T-cell (primary cell): ENCODE measurements around the gene LSP1. TPM values are rescaled to one million over a fixed set of nuclear protein-coding genes. Genes with fewer than 3 reads are reported as not detected.

ENCODE experiments used
- ATAC-seq, 4 experiments: fragments of 200-7000 bp in 3 of 4; fragments of 150-1000 bp in 1 of 4; cut with Tn5 transposase; replicated peaks in 1 of 4; 1 replicate in 3 of 4; 2 replicates in 1 of 4; pipeline ENCODE4 v1.10.0; 2021; ENCODE audit warnings: moderate library complexity in 3 of 4, mild to moderate bottlenecking in 2 of 4, moderate number of reproducible peaks in 1 of 4
- CTCF ChIA-PET, 2 donors: fragments of 300-600 bp; sonication (Branson Sonifier 250); formaldehyde crosslinking; loops; one replicate each; lab custom pipeline; 2022; ENCODE audit warnings: antibody characterized with exemption in 2 of 2; lab: Charles Lee
- POLR2A ChIA-PET, 2 donors: fragments of 300-600 bp; sonication (Branson Sonifier 250); formaldehyde crosslinking; loops; one replicate each; lab custom pipeline; 2022; ENCODE audit warnings: antibody characterized with exemption in 2 of 2; lab: Charles Lee
- DNase-seq, 35 experiments: peaks; one replicate each; pipeline versions ENCODE4 v3.0.0 to v3.0.0-alpha.2; 2013 to 2023
- H3K27ac ChIP-seq: one replicate; pipeline ENCODE4 v1.5.1; 2013; ENCODE audit warnings: low read length
- H3K27me3 ChIP-seq, 2 experiments: replicated peaks in 1 of 2; 1 replicate in 1 of 2; 2 replicates in 1 of 2; pipeline versions ENCODE4 v1.6.1 to v1.7.0; 2013; ENCODE audit warnings: low read length in 1 of 2, mixed read lengths in 1 of 2; ENCODE audit not compliant: control insufficient read depth in 2 of 2, insufficient read depth in 2 of 2; ENCODE audit errors: extremely low read depth in 1 of 2
- H3K36me3 ChIP-seq, 2 donors: 1 replicate in 1 of 2; 2 replicates in 1 of 2; pipeline versions ENCODE4 v1.6.1 to v1.7.0; 2013; ENCODE audit warnings: low read length in 1 of 2; ENCODE audit not compliant: control insufficient read depth in 2 of 2, insufficient read depth in 1 of 2; ENCODE audit errors: extremely low read depth in 1 of 2
- H3K4me1 ChIP-seq, 2 experiments: 1 replicate in 1 of 2; 2 replicates in 1 of 2; pipeline versions ENCODE4 v1.6.1 to v1.7.0; 2013; ENCODE audit warnings: low read length in 2 of 2, mixed read lengths in 1 of 2; ENCODE audit not compliant: insufficient read depth in 2 of 2, control insufficient read depth in 1 of 2; ENCODE audit errors: extremely low read depth in 1 of 2
- H3K4me3 ChIP-seq, 2 donors: 1 replicate in 1 of 2; 2 replicates in 1 of 2; pipeline versions ENCODE4 v1.5.1 to v1.7.0; 2013; ENCODE audit warnings: mild to moderate bottlenecking in 2 of 2, low read length in 1 of 2, moderate library complexity in 1 of 2; ENCODE audit not compliant: control insufficient read depth in 1 of 2; ENCODE audit errors: extremely low read depth in 1 of 2
- H3K9me3 ChIP-seq: 2 replicates; pipeline ENCODE4 v1.7.0; 2013
- H3K27ac Mint-ChIP-seq, 2 donors: one replicate each; pipeline ENCODE4 v1.8.0; 2020 to 2021; ENCODE audit warnings: mild to moderate bottlenecking in 2 of 2, mixed read lengths in 2 of 2
- H3K27me3 Mint-ChIP-seq, 2 donors: one replicate each; pipeline ENCODE4 v1.8.0; 2021 to 2022; ENCODE audit warnings: mixed read lengths in 2 of 2
- H3K36me3 Mint-ChIP-seq: one replicate; pipeline ENCODE4 v1.8.0; 2021; ENCODE audit warnings: mixed read lengths
- H3K4me1 Mint-ChIP-seq, 3 donors: one replicate each; pipeline ENCODE4 v1.8.0; 2020 to 2022; ENCODE audit warnings: mixed read lengths in 3 of 3, mild to moderate bottlenecking in 1 of 3
- H3K4me3 Mint-ChIP-seq, 3 donors: one replicate each; pipeline ENCODE4 v1.8.0; 2020 to 2022; ENCODE audit warnings: mild to moderate bottlenecking in 3 of 3, mixed read lengths in 3 of 3, moderate library complexity in 3 of 3
- H3K9me3 Mint-ChIP-seq, 3 donors: one replicate each; pipeline ENCODE4 v1.8.0; 2020 to 2022; ENCODE audit warnings: mixed read lengths in 3 of 3
- WGBS: methylation state at CpG from one replicate; pipeline ENCODE4 v1.1.5; 2013; ENCODE audit warnings: missing lambda C conversion rate; ENCODE audit not compliant: insufficient coverage; 5-methylcytosine and 5-hydroxymethylcytosine counted together
- total RNA-seq, 35 experiments: library from RNA in 6 of 35; stranded (reverse) in 6 of 35; fragments of 120-200 nt in 1 of 35; gene quantifications; one replicate each; pipeline versions ENCODE4 v1.2.1 to v1.2.4 and lab custom pipeline; 2013 to 2026

Gene LSP1
- total RNA-seq, 5 donors from 2014 or later (not counting 1 experiment from before 2014, with no cell fraction given): 286 to 514 (median 375) TPM

DNA sequence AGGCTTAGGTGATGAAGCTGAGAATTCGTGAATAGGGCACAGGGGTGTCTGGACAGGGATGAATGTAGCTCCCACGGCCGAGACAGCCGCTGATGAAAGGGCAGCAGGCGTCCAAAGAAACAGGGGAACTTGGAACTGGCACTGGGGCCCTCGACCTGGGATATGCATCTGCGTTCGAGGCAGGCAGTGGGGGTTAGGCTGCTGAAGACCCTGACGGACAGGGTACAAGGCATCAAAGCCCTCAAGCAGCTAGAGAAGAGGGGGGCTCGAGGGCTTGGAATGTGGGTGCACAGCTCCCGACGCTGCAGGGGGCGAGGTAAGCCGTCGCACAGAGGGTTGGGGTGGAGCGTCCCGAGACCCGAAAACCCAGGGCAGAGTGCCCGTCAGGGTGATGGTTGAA is 25.0 kb upstream of the LSP1 start:
- H3K4me3 ChIP-seq: no peak overlapping the region
- no peaks in the 10 kb centered on the region for H3K9me3 Mint-ChIP-seq
- H3K36me3 ChIP-seq: no peaks in the 10 kb centered on the region
- no peak overlapping the region for H3K27ac ChIP-seq
- peak overlapping the region in 1 of 2 donors; percentile 27 for H3K27ac Mint-ChIP-seq
- H3K9me3 ChIP-seq: no peaks in the 10 kb centered on the region
- peaks cover 0 to 23% of the 10 kb centered on the region in 2 donors for H3K27me3 Mint-ChIP-seq
- 72% methylated on average over 19 of the region's 19 CpGs for WGBS
- ChIA-PET POLR2A (no interaction called here), CTCF (no interaction called here)
- H3K4me3 Mint-ChIP-seq: no peak overlapping the region
- no peaks in the 10 kb centered on the region for H3K36me3 Mint-ChIP-seq
- H3K4me1 Mint-ChIP-seq: peaks cover 0 to 2% (median 0%) of the 10 kb centered on the region in 3 donors
- peaks cover 0 to 9% of the 10 kb centered on the region in 2 experiments for H3K4me1 ChIP-seq
- peaks cover 0 to 71% of the 10 kb centered on the region in 2 experiments for H3K27me3 ChIP-seq
- DNase-seq (no peak), ATAC-seq (no peak)

DNA sequence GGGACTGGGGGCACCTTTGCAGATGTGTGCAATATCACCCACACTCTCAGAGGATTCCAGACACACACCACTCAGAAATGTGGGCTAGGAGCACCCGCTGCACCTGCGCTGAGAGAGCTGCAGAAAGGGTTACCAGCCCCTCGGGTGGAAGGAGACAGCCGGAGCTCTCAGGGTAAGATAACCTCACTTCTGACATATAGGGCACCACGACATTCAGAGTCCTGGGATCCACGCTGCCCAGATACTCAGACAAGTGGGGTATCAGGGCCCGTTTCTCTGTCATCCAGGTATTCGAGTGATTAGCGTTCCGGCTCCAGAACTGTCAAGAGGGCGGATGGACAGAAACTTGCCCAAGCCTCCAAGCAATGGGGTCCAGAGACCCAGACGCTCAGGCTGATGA is 24.3 kb upstream of the LSP1 start:
- no peaks in the 10 kb centered on the region for H3K9me3 Mint-ChIP-seq
- DNase-seq: no peak
- POLR2A ChIA-PET: no interaction called here
- peaks cover 0 to 2% (median 0%) of the 10 kb centered on the region in 3 donors for H3K4me1 Mint-ChIP-seq
- no peak for ATAC-seq
- peaks cover 0 to 9% of the 10 kb centered on the region in 2 experiments for H3K4me1 ChIP-seq
- CTCF ChIA-PET: no interaction called here
- H3K27me3 ChIP-seq: peaks cover 0 to 76% of the 10 kb centered on the region in 2 experiments
- H3K27ac Mint-ChIP-seq: no peak overlapping the region
- no peaks in the 10 kb centered on the region for H3K9me3 ChIP-seq
- no peaks in the 10 kb centered on the region for H3K36me3 ChIP-seq
- no peaks in the 10 kb centered on the region for H3K36me3 Mint-ChIP-seq
- no peak overlapping the region for H3K27ac ChIP-seq
- no peak overlapping the region for H3K4me3 ChIP-seq
- H3K27me3 Mint-ChIP-seq: peaks cover 0 to 28% of the 10 kb centered on the region in 2 donors
- H3K4me3 Mint-ChIP-seq: no peak overlapping the region
- WGBS: 67% methylated on average over 10 of the region's 12 CpGs

DNA sequence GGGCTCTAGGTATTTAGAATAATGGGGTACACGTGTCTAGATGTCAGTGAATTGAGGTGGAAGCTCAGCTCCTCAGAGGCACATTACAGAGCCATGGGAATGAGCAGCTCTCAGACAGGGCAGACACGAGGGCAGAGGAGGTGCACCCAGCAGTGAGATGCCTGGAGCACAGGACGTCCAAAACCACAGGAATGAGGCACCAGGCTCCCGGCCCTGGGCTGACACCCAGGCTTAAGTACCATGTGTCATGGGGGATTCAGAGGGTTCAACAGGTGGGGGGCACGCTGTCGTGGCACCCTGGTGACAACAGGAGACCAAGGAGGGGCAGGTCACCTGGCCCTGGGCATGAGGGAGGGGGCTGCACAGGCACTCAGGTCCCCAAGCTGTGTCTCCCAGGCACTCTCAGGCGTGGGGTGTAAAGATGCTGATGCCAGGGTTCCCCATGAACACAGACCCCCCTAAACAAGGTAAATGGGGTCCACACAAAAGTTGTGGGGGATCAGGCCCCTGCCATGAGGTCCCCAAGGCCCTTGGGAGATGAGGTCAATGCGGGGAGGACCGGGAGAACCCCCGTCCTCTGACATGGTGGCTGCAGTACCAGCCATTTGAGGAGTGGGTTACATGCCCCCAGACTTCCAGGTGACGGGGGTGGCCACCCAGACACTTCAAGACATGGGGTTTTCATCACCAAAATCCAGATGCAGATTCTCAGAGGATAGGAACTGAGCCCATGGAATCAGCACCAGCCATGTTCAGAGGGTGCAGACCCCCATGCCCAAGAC is 23.7 kb upstream of the LSP1 start:
- DNase-seq (no peak), ATAC-seq (no peak)
- Mint-ChIP-seq H3K9me3 (no peaks in the 10 kb centered on the region), H3K27ac (no peak overlapping the region), H3K4me3 (no peak overlapping the region), H3K27me3 (peaks cover 0 to 28% of the 10 kb centered on the region in 2 donors), H3K36me3 (no peaks in the 10 kb centered on the region), H3K4me1 (peaks cover 0 to 2% (median 0%) of the 10 kb centered on the region in 3 donors)
- POLR2A ChIA-PET: no interaction called here
- Histone ChIP-seq H3K27ac (no peak overlapping the region), H3K36me3 (no peaks in the 10 kb centered on the region), H3K9me3 (no peaks in the 10 kb centered on the region), H3K4me3 (no peak overlapping the region), H3K27me3 (peaks cover 0 to 78% of the 10 kb centered on the region in 2 experiments), H3K4me1 (peaks cover 0 to 9% of the 10 kb centered on the region in 2 experiments)
- CTCF ChIA-PET: no interaction called here
- 55% methylated on average over 10 of the region's 11 CpGs for WGBS

DNA sequence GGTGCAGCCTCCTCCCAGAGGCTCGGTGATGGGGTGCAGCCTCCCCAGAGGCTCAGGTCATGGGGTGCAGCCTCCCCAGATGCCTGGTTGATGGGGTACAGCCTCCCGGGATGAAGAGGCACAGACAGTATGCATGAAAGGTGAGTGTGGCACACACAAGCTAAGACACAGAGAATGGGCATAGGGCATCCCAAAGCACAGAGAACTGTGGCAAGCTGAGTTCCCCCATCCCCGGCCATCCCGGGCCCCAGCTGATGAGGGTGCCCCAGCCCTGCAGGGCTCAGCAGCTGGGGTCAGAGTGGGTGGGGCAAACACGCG is 22.9 kb upstream of the LSP1 start:
- no peak for DNase-seq
- Mint-ChIP-seq H3K4me1 (peaks cover 0 to 2% (median 0%) of the 10 kb centered on the region in 3 donors), H3K27ac (no peak overlapping the region), H3K9me3 (no peaks in the 10 kb centered on the region), H3K36me3 (no peaks in the 10 kb centered on the region), H3K27me3 (peaks cover 0 to 28% of the 10 kb centered on the region in 2 donors), H3K4me3 (no peak overlapping the region)
- H3K27me3 ChIP-seq: peaks cover 0 to 81% of the 10 kb centered on the region in 2 experiments
- ChIA-PET CTCF (interaction anchor here in 1 of 2 donors (5.6 kb wide), 1 partner anchor 137 kb away, joined by 70 read pairs; no protein-coding TSS in a partner anchor), POLR2A (no interaction called here)
- H3K27ac ChIP-seq: no peak overlapping the region
- H3K4me3 ChIP-seq: no peak overlapping the region
- 31% methylated on average over 5 of the region's 6 CpGs for WGBS
- no peaks in the 10 kb centered on the region for H3K36me3 ChIP-seq
- H3K4me1 ChIP-seq: peaks cover 0 to 9% of the 10 kb centered on the region in 2 experiments
- ATAC-seq: no peak
- H3K9me3 ChIP-seq: no peaks in the 10 kb centered on the region

DNA sequence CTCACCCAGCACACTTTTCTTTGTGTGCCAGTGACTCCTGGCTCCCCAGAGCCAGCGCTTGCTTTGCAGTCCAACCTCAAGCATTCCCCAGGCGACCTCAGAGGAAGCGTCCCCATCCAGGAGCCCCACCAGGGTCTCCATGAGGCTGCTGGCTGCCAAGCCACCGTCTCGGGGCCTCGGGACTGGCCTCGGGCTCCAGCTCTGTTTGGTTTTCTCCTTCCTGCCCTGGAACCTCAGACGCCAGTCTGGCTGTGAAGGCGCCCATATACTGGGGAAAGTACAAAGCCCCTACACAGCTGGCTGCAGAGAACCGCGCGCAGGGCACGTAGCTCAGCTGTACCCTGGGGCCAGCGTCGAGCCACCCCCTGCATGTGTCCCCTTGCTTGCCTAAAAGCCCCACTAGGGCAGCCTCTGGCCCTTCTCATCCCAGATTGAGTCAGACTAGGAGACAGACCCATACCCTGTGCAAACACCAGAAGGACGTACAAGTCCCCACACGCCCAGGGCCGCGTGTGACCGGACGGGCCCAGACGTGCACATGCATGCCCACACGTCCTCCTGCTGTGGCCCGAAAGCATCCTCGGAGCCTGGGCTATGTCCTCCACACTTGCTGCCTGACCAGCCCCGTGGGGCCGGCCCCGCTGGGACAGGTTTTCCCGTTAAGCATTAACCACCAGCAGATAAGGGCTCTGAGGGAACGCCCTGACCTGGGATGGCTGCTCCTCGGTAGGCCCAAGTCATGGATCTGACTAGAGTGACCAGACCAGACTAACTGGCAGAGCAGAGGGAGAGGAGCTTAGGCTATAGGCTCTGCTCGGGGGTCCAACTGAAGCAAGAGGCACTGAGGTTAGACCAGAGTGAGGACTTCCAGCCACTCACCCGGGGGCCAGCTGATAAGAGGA is 22.3 kb upstream of the LSP1 start:
- POLR2A ChIA-PET: no interaction called here

More for the DNA sequence above, 22.3 kb upstream of the LSP1 start:
- WGBS: 54% methylated on average over 33 of the region's 33 CpGs
- H3K9me3 Mint-ChIP-seq: no peaks in the 10 kb centered on the region
- H3K4me1 Mint-ChIP-seq: peaks cover 0 to 2% (median 0%) of the 10 kb centered on the region in 3 donors
- Histone ChIP-seq H3K36me3 (no peaks in the 10 kb centered on the region), H3K9me3 (no peaks in the 10 kb centered on the region), H3K4me1 (peaks cover 0 to 9% of the 10 kb centered on the region in 2 experiments), H3K4me3 (no peak overlapping the region), H3K27ac (no peak overlapping the region), H3K27me3 (peaks cover 0 to 82% of the 10 kb centered on the region in 2 experiments)
- H3K4me3 Mint-ChIP-seq: no peak overlapping the region
- H3K36me3 Mint-ChIP-seq: no peaks in the 10 kb centered on the region
- DNase-seq: no peak
- peaks cover 0 to 28% of the 10 kb centered on the region in 2 donors for H3K27me3 Mint-ChIP-seq
- no peak overlapping the region for H3K27ac Mint-ChIP-seq
- no peak for ATAC-seq
- CTCF ChIA-PET: interaction anchor here (4.1 to 5.6 kb wide), 2 partner anchors 137 kb away, joined by 63 to 70 read pairs; no protein-coding TSS in a partner anchor
